Cardiac fibroblast (primary cell): ENCODE data around the gene BCL7C.

ENCODE experiments used
- DNase-seq, 2 donors: peaks; one replicate each; pipeline versions ENCODE4 v3.0.0 to v3.0.0-alpha.2; 2010; ENCODE audit warnings: low read depth in 2 of 2
- H3K4me3 ChIP-seq, 2 donors: replicated peaks in 1 of 2; 1 replicate in 1 of 2; 2 replicates in 1 of 2; pipeline ENCODE4 v1.5.1; 2011; ENCODE audit warnings: low read depth in 2 of 2, low read length in 2 of 2, mild to moderate bottlenecking in 2 of 2, moderate library complexity in 1 of 2
- TF ChIP-seq, protein P1 (sequence below): IDR thresholded peaks from one replicate; pipeline ENCODE4 v1.5.1; 2011; ENCODE audit warnings: low read depth, mild to moderate bottlenecking, low read length, inconsistent platforms

Gene BCL7C

GRCh38 chr16:30912794-30913412, 19.0 kb upstream of the BCL7C start:
- no peak for DNase-seq
- TF ChIP-seq, protein P1, sequence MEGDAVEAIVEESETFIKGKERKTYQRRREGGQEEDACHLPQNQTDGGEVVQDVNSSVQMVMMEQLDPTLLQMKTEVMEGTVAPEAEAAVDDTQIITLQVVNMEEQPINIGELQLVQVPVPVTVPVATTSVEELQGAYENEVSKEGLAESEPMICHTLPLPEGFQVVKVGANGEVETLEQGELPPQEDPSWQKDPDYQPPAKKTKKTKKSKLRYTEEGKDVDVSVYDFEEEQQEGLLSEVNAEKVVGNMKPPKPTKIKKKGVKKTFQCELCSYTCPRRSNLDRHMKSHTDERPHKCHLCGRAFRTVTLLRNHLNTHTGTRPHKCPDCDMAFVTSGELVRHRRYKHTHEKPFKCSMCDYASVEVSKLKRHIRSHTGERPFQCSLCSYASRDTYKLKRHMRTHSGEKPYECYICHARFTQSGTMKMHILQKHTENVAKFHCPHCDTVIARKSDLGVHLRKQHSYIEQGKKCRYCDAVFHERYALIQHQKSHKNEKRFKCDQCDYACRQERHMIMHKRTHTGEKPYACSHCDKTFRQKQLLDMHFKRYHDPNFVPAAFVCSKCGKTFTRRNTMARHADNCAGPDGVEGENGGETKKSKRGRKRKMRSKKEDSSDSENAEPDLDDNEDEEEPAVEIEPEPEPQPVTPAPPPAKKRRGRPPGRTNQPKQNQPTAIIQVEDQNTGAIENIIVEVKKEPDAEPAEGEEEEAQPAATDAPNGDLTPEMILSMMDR, result no peak
- H3K4me3 ChIP-seq, result no peak overlapping the region

DNA sequence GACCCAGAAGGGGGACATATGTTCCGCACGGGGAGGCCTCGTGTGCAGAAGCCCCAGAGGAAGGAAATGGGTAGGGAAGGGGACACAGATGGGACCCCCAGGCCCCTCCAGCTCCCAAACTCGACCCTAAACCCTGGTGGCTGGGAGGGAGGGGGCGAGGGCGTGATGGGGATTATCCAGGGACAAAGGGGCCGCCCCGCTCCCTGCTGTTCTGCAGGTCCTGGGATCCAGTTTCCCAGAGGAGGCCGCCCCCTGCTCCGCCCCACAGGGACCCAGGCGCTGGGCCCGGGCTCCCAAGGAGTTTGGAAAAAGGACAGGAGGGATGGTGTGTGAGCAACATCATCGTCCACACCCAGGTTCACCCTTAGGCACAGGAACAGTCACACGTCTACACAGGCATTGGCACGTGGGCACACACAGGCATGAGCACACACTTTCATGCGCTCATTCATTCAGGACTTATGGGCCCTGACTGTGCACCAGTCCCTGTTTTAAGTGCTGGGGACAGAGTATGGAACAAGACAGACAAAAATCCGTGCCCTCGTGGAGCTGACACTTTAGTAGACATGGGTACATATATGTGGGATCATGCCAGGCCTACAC, 16.7 kb upstream of the BCL7C start:
- DNase-seq, result no peak
- no peak overlapping the region for H3K4me3 ChIP-seq
- TF ChIP-seq, protein P1, result no peak

DNA sequence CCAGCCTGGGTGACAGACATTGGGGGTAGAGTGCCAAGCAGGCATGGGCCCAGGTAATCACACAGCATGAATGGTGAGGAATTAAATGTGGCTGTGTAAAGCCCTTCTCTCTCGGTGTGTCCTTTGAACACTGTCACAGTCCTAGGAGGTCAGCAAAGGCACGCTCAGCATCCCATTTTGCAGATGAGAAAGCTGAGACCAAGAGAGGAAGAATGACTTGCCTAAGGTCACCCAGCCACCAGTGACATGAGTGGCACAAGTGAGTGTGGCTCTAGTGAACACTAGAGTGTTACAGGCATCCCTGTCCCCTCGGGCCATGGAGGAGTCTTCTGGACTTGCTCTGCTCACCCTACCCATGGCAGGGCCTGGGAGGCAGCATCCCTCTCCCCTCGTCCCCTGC, 13.2 kb upstream of the BCL7C start:
- TF ChIP-seq, protein P1, result no peak
- no peak overlapping the region for H3K4me3 ChIP-seq

DNA sequence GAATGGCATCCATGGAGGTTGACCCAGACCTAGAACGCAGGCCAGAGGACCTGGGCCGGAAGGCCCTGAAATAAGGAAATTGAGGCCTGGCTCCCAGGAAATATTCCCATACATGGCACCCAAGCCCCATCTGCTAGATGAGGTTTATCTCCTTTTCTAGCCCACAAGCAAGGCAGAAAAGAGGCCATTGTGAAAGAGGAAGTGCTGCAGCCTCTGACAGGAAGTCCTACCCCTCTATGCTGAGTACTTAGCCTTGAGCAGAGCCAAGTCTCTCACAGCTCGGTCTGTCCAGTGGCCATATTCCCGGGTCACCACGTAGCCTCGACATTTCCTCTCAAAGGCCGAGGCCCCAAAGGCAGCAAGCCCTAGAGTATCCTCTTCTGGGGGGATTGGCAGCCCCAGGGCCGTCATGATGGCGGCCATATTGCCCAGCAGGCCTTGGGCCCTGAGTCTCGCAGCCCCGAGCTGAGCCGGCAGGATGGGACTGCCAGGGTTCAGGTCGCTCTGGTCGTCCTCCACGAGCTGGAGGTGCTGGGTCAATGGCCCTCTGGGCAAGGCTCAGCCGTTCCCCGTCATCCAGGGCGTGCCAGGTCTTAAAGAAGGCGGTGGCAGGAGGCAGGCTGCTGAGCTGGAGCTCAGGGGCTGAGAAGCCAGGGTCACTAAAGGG, 10.4 kb upstream of the BCL7C start:
- no peak overlapping the region for H3K4me3 ChIP-seq
- TF ChIP-seq, protein P1, result no peak
- DNase-seq, result no peak

More for the DNA sequence above, 13.2 kb upstream of the BCL7C start:
- DNase-seq, result no peak

DNA sequence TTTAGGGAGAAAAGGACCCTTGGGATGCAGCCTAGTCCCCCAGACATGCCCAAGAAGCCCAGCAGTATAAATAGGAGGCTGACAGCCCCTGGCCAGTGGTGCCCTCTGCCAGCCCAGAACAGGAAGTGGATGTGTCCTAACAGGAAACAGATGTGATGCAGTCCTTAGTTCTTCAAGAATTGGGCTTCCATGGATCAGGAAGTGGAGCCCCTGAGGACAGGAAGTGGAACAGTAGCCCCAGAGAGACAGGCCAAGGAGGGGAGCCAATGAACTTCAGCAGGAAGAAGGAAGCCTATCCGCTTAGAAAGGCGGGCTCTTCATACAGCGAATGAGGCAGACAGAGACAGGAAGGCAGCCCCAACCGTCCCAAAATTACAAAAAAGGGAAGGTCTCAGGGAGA, 9.7 kb upstream of the BCL7C start:
- TF ChIP-seq, protein P1, result no peak
- DNase-seq, result peak; percentile 41 to 65
- H3K4me3 ChIP-seq, result no peak overlapping the region

GRCh38 chr16:30903002-30903401, 9.1 kb upstream of the BCL7C start:
- DNase-seq, result no peak
- TF ChIP-seq, protein P1, result no peak
- H3K4me3 ChIP-seq, result no peak overlapping the region
